Panc1 (cell line): ENCODE measurements around the gene LENG8.
A peak's percentile ranks its signal among the peaks of the same experiment; 100 is the strongest.

Experiments
- POLR2AphosphoS5 ChIP-seq: IDR thresholded peaks from 2 replicates; pipeline ENCODE4 v1.6.1; 2012; ENCODE audit warnings: mild to moderate bottlenecking, low read depth, low read length, moderate library complexity
- REST ChIP-seq, 2 experiments: IDR thresholded peaks; 2 replicates each; pipeline ENCODE4 v1.6.1; 2011 to 2012; ENCODE audit warnings: low read depth in 2 of 2, control low read depth in 1 of 2, low read length in 1 of 2, mild to moderate bottlenecking in 1 of 2, moderate library complexity in 1 of 2; ENCODE audit not compliant: insufficient read depth in 1 of 2
- SIN3A ChIP-seq: IDR thresholded peaks from 2 replicates; pipeline ENCODE4 v1.6.1; 2012; ENCODE audit warnings: low read depth, mild to moderate bottlenecking, low read length, moderate library complexity, borderline replicate concordance; ENCODE audit not compliant: insufficient read depth
- TCF7L2 ChIP-seq: IDR thresholded peaks from 2 replicates; pipeline ENCODE4 v1.6.1; 2011; ENCODE audit warnings: mild to moderate bottlenecking, low read depth, low read length, inconsistent platforms
- TF ChIP-seq, protein P1 (sequence below): fragments of 450-650 bp; IDR thresholded peaks from 2 replicates; pipeline ENCODE4 v1.5.1; 2017; ENCODE audit warnings: mild to moderate bottlenecking

GRCh38 chr19:54430306-54431254 lies 18.4 kb upstream of the LENG8 start:
- TF ChIP-seq, protein P1, sequence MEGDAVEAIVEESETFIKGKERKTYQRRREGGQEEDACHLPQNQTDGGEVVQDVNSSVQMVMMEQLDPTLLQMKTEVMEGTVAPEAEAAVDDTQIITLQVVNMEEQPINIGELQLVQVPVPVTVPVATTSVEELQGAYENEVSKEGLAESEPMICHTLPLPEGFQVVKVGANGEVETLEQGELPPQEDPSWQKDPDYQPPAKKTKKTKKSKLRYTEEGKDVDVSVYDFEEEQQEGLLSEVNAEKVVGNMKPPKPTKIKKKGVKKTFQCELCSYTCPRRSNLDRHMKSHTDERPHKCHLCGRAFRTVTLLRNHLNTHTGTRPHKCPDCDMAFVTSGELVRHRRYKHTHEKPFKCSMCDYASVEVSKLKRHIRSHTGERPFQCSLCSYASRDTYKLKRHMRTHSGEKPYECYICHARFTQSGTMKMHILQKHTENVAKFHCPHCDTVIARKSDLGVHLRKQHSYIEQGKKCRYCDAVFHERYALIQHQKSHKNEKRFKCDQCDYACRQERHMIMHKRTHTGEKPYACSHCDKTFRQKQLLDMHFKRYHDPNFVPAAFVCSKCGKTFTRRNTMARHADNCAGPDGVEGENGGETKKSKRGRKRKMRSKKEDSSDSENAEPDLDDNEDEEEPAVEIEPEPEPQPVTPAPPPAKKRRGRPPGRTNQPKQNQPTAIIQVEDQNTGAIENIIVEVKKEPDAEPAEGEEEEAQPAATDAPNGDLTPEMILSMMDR, result peak; percentile 70; the same call in 1 of the 2 replicates
- TF ChIP-seq TCF7L2 (no peak), REST (IDR thresholded peaks at IDR 0.05; ENCODE audit: insufficient read depth in 1 of 2, low read depth in 2 of 2, low read length in 1 of 2) (no peak), POLR2AphosphoS5 (peak; percentile 49; the same call in 1 of the 2 replicates), SIN3A (no peak)
